HepG2 (cell line): Measurements from ENCODE around the gene CDC42EP4. TPM values are rescaled to one million over a fixed set of nuclear protein-coding genes. Genes with fewer than 3 reads are reported as not detected.

Experiments used
- EEA1 ChIP-seq: sonication (generic); formaldehyde crosslinking; IDR thresholded peaks from 2 replicates; pipeline ENCODE4 v1.5.1; 2020; ENCODE audit warnings: mild to moderate bottlenecking, missing genetic modification reagents, borderline replicate concordance
- MEIS2 ChIP-seq: sonication (generic); formaldehyde crosslinking; IDR thresholded peaks from 2 replicates; pipeline ENCODE4 v1.9.0; 2021; ENCODE audit warnings: mild to moderate bottlenecking, missing genetic modification reagents
- NR3C1 ChIP-seq: sonication (generic); formaldehyde crosslinking; IDR thresholded peaks from 2 replicates; pipeline ENCODE4 v1.4.0; 2020; ENCODE audit warnings: missing genetic modification reagents
- ONECUT2 ChIP-seq: sonication (generic); formaldehyde crosslinking; IDR thresholded peaks from 2 replicates; pipeline ENCODE4 v1.4.0; 2020; ENCODE audit warnings: missing genetic modification reagents
- ZFX ChIP-seq: sonication (generic); formaldehyde crosslinking; IDR thresholded peaks from 2 replicates; pipeline ENCODE4 v1.4.0; 2020; ENCODE audit warnings: mild to moderate bottlenecking, low read depth, missing genetic modification reagents, moderate library complexity
- ZNF3 ChIP-seq: IDR thresholded peaks from 2 replicates; pipeline ENCODE4 v1.7.0; 2017; ENCODE audit warnings: inconsistent platforms
- ZNF652 ChIP-seq: IDR thresholded peaks from 2 replicates; pipeline ENCODE4 v1.6.1; 2016; ENCODE audit warnings: low read depth, borderline replicate concordance
- polyA plus RNA-seq, 8 experiments: library from polyadenylated mRNA; depleted of rRNA in 3 of 8; stranded (reverse) in 7 of 8; unstranded in 1 of 8; fragments of >200 nt; fragmentation: Illumina TruSeq in 4 of 8; extraction: Trizol in 4 of 8; gene quantifications; 2 replicates each; pipeline versions ENCODE4 v1.2.1 to v1.2.3, GENCODE V29; 2011 to 2016; ENCODE audit warnings: low read depth in 4 of 8, missing spikeins in 1 of 8, mixed read lengths in 1 of 8; ENCODE audit not compliant: insufficient read depth in 1 of 8
- total RNA-seq, 5 experiments: library from RNA; depleted of rRNA; stranded (reverse); fragments of >200 nt; fragmentation: Illumina TruSeq; extraction: Trizol; gene quantifications; 2 replicates each; pipeline ENCODE4 v1.2.3, GENCODE V29; 2016; ENCODE audit warnings: low read depth in 1 of 5
- TF ChIP-seq, protein P1 (sequence below): sonication (generic); formaldehyde crosslinking; IDR thresholded peaks from 2 replicates; pipeline ENCODE4 v1.5.0; 2020; ENCODE audit warnings: mild to moderate bottlenecking, missing genetic modification reagents
- TF ChIP-seq, protein P2 (sequence below): fragments of 450-650 bp; IDR thresholded peaks from 2 replicates; pipeline ENCODE4 v1.6.1; 2016
- TF ChIP-seq, protein P3 (sequence below): sonication (generic); formaldehyde crosslinking; IDR thresholded peaks from 2 replicates; pipeline ENCODE4; 2020; ENCODE audit warnings: missing genetic modification reagents, mild to moderate bottlenecking, borderline replicate concordance
- TF ChIP-seq, protein P4 (sequence below): sonication (generic); formaldehyde crosslinking; IDR thresholded peaks from 2 replicates; pipeline ENCODE4 v1.4.0; 2020; ENCODE audit warnings: missing genetic modification reagents

CDC42EP4 gene
- total and polyA plus RNA-seq, 2 of the 13 experiments (the other 11 are each of a cell fraction or from before 2014, with no cell fraction given): 19.0 to 54.0 TPM

DNA sequence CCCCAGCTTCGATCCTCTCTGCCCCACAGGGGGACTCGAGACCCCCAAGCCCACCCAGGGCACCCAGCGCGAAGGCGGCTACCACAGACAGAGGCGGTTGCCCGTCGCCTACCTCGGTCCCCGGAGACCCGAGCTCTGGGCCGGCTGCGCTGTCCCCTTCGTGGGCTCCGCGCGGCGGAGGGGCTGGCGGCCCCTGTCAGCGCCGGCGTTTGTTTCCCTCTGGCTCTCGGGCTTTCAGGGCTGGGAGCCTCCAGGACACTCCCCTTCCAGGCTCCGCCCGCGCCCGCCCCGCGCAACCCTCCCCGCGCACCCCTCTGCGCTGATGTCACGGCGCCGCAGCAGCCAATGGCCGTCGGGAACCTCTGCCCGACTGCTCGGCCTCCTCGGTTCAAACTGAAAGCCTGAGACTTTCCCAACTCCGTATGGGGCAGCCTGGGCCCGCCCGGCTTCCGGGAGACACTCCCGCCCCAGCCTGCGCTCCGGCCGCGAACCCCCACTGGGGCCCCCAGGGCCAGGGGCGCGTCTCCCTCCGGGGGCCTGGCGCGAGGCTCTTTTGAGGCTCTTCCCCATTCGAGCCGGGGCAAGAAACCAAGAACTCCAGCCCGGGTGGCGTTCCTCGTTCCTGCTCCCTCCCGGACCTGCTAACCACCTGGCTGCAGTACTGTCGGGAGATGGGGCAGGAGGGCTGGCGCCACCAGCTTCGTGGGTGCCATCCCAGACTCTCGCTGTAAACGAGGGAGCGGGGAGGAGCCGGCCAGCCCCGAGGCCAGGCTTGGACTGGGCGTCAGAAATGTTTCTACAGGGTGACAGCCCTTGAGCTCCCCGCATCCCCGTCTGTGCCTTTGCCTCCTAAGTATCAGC, at the start of gene CDC42EP4 (continued):
- TF ChIP-seq, protein P1, sequence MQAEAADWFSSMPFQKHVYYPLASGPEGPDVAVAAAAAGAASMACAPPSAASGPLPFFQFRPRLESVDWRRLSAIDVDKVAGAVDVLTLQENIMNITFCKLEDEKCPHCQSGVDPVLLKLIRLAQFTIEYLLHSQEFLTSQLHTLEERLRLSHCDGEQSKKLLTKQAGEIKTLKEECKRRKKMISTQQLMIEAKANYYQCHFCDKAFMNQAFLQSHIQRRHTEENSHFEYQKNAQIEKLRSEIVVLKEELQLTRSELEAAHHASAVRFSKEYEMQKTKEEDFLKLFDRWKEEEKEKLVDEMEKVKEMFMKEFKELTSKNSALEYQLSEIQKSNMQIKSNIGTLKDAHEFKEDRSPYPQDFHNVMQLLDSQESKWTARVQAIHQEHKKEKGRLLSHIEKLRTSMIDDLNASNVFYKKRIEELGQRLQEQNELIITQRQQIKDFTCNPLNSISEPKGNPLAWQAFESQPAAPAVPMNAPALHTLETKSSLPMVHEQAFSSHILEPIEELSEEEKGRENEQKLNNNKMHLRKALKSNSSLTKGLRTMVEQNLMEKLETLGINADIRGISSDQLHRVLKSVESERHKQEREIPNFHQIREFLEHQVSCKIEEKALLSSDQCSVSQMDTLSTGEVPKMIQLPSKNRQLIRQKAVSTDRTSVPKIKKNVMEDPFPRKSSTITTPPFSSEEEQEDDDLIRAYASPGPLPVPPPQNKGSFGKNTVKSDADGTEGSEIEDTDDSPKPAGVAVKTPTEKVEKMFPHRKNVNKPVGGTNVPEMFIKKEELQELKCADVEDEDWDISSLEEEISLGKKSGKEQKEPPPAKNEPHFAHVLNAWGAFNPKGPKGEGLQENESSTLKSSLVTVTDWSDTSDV (CRISPR knock-in tag): 0 out of 2 replicates have a peak, but pooled peaks have one; percentile 35
- TF ChIP-seq EEA1 (CRISPR knock-in tag): peak; percentile 66; the same call in 1 of the 2 replicates
- TF ChIP-seq ZNF652 (CRISPR knock-in tag): no peak
- peak; percentile 54 for TF ChIP-seq MEIS2 (CRISPR knock-in tag)
- TF ChIP-seq, protein P2, sequence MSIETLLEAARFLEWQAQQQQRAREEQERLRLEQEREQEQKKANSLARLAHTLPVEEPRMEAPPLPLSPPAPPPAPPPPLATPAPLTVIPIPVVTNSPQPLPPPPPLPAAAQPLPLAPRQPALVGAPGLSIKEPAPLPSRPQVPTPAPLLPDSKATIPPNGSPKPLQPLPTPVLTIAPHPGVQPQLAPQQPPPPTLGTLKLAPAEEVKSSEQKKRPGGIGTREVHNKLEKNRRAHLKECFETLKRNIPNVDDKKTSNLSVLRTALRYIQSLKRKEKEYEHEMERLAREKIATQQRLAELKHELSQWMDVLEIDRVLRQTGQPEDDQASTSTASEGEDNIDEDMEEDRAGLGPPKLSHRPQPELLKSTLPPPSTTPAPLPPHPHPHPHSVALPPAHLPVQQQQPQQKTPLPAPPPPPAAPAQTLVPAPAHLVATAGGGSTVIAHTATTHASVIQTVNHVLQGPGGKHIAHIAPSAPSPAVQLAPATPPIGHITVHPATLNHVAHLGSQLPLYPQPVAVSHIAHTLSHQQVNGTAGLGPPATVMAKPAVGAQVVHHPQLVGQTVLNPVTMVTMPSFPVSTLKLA: no peak
- TF ChIP-seq, protein P3, sequence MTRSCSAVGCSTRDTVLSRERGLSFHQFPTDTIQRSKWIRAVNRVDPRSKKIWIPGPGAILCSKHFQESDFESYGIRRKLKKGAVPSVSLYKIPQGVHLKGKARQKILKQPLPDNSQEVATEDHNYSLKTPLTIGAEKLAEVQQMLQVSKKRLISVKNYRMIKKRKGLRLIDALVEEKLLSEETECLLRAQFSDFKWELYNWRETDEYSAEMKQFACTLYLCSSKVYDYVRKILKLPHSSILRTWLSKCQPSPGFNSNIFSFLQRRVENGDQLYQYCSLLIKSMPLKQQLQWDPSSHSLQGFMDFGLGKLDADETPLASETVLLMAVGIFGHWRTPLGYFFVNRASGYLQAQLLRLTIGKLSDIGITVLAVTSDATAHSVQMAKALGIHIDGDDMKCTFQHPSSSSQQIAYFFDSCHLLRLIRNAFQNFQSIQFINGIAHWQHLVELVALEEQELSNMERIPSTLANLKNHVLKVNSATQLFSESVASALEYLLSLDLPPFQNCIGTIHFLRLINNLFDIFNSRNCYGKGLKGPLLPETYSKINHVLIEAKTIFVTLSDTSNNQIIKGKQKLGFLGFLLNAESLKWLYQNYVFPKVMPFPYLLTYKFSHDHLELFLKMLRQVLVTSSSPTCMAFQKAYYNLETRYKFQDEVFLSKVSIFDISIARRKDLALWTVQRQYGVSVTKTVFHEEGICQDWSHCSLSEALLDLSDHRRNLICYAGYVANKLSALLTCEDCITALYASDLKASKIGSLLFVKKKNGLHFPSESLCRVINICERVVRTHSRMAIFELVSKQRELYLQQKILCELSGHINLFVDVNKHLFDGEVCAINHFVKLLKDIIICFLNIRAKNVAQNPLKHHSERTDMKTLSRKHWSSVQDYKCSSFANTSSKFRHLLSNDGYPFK: peak; percentile 56; the same call in 1 of the 2 replicates
- TF ChIP-seq ONECUT2: 0 out of 2 replicates have a peak, but pooled peaks have one; percentile 36
- TF ChIP-seq ZNF3 (CRISPR knock-in tag): no peak
- TF ChIP-seq, protein P4, sequence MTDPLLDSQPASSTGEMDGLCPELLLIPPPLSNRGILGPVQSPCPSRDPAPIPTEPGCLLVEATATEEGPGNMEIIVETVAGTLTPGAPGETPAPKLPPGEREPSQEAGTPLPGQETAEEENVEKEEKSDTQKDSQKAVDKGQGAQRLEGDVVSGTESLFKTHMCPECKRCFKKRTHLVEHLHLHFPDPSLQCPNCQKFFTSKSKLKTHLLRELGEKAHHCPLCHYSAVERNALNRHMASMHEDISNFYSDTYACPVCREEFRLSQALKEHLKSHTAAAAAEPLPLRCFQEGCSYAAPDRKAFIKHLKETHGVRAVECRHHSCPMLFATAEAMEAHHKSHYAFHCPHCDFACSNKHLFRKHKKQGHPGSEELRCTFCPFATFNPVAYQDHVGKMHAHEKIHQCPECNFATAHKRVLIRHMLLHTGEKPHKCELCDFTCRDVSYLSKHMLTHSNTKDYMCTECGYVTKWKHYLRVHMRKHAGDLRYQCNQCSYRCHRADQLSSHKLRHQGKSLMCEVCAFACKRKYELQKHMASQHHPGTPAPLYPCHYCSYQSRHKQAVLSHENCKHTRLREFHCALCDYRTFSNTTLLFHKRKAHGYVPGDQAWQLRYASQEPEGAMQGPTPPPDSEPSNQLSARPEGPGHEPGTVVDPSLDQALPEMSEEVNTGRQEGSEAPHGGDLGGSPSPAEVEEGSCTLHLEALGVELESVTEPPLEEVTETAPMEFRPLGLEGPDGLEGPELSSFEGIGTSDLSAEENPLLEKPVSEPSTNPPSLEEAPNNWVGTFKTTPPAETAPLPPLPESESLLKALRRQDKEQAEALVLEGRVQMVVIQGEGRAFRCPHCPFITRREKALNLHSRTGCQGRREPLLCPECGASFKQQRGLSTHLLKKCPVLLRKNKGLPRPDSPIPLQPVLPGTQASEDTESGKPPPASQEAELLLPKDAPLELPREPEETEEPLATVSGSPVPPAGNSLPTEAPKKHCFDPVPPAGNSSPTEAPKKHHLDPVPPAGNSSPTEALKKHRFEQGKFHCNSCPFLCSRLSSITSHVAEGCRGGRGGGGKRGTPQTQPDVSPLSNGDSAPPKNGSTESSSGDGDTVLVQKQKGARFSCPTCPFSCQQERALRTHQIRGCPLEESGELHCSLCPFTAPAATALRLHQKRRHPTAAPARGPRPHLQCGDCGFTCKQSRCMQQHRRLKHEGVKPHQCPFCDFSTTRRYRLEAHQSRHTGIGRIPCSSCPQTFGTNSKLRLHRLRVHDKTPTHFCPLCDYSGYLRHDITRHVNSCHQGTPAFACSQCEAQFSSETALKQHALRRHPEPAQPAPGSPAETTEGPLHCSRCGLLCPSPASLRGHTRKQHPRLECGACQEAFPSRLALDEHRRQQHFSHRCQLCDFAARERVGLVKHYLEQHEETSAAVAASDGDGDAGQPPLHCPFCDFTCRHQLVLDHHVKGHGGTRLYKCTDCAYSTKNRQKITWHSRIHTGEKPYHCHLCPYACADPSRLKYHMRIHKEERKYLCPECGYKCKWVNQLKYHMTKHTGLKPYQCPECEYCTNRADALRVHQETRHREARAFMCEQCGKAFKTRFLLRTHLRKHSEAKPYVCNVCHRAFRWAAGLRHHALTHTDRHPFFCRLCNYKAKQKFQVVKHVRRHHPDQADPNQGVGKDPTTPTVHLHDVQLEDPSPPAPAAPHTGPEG (CRISPR knock-in tag): peak; percentile 86; the same call in 1 of the 2 replicates
- TF ChIP-seq NR3C1 (CRISPR knock-in tag): no peak
- peak; percentile 82 for TF ChIP-seq ZFX (CRISPR knock-in tag)
